Measurements from ENCODE around the gene DAB1.

The DAB1 gene

DNA sequence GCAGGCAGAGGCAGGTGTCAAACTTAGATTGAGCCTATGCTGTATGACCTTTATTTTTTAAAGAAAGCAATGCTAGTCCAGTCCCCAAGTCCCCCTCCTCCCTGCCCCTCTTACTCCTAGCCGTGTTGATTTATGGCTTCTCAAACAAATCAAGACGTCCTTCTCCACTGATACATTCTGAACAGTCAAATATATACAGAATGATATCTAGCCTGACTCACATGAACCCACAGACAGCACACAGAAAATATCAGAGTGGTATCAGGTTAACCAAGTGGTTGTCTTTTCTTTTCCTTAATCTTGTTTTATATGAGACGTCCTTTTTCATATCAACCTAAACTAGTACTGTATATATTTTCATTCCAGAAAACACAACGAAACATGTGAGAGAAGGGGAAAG lies 13.4 kb downstream of the DAB1 start:
- no peak for DNase-seq

DNA sequence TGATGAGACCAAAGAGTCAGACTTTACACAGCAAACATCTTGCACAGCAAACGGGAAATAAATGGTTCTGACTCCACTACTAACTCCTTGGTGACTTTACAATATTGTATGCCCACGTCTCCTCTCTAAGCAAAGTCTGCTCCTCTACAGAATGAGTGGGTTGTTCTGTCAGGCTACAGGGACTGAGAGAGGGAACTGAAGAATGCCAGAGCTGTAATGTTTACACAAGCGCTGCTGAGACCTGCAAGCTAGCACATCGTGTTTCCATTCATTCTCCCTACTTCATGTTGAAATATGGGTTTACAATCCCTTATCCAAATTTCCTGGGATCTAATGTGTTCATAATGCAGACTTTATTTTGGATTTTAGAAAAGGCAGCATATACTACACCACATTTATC lies 15.9 kb downstream of the DAB1 start:
- DNase-seq: no peak

DNA sequence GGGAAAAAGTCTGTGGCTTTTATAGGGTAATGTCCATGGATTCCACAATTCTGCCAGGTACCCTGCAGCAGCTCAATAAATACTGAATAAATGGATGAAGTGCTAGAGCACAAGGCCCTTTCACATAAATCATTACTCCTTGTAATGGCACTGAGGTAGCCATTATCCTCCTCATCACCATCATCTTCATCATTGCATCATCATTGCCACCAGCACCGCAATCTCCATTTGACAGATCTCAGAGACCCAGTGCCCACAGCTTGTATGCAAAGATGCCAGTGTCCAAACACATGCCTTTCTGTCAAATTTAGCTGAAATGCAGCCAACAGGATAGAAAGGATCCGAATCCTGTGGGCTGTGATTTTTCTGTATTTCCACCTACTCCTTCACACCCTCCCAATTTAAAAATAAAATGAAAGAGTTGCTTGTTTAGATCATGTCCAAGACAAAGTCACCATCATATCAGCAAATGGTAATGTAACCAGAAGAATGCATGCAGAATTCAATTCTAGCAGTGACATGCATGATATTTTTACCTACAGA lies 17.4 kb downstream of the DAB1 start:
- DNase-seq: no peak

DNA sequence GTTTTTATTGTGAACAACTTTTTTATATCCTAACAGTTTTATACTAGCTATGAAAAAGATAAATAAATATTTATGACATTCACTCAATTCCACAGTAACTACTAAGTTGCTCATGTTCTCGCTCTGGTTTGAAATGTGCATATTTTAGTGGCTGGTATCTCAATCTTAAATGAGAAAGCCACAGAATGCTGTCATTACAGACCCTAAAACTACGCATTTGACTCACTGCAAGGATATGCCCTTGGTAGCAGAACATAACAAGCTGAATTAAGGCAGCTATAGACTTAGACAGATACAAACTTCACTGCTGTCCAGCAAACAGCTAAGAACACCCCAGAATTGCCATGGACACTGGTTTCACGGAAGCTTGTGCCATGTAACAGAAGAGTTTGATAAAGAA lies 19.0 kb downstream of the DAB1 start:
- no peak for DNase-seq

DNA sequence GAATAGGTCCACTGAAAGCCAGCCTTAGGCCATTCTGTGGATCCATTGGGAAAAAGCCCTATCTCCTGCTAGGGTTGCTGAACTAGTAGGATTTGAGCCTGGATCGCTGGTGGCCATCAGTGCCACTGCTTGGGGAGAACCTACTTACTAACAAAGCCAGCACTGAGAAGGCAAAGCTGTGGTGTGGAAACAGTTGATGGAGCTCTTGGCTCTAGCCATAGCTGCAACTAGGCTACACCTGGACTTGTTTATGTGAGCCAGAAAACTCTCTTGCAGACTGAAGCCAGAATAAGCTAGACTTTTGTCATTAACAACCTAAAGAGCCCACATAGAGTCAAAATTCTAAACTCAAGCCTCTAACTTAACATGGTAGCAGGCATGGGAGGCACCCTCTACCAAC lies 20.7 kb downstream of the DAB1 start:
- no peak for DNase-seq

DNA sequence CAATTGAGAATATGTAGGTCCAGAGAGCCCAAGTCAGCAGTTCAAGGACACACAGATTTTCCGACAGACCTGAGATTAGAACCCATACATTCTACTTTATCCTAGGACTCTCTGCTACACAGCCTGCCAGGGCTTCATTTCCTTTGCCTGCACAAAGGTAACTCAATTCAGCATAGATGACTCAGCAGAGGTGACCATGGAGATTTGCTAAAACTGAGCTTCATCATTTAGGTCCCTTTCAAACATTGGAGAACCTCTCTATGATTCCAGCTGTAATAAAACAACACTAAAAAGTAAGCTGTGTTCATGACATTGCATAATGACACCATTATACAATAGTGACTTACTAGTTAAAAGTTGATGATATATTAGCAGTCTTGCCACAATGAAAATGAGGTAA lies 22.2 kb downstream of the DAB1 start:
- DNase-seq: no peak

DNA sequence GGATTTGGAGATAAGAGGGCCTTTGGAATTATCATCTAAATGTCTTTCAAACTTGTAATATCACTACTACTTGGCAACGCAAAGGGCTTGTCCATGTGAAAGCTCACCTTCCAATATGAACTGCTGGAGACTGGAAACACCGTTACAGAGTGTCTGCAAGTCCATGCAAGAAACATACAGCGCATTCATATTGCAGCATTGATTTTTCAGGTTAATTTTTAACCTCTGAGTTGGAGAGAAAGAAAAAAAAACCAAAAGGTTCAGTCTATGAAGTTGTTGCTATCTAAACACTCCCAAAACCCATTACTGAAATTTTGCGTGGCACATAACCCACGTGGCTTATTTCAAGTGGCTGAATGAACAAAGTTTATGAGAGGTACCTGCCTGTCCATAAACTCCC lies 23.8 kb downstream of the DAB1 start:
- DNase-seq: no peak

DNA sequence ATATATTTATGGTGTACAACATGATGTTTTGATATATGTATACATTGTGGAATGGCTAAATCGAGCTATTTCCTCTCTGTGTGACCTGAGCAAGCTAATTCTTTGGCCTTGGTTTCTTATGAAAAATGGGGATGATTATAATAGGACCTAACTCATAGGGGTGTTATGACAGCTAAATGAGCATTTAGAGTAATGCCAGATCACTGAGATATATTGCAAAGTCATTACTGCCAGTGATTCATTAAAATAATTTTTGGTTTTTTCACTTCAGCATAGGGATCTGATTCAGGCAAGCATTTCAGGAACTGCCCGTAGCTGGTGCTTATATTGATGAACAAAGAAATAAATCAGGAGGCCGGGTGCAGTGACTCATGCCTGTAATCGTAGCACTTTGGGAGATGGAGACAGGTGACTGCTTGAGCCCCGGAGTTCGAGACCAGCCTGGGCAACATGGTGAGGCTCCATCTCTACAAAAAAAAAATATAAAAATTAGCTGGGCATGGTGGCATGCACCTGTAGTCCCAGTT lies 30.7 kb downstream of the DAB1 start:
- DNase-seq: no peak

DNA sequence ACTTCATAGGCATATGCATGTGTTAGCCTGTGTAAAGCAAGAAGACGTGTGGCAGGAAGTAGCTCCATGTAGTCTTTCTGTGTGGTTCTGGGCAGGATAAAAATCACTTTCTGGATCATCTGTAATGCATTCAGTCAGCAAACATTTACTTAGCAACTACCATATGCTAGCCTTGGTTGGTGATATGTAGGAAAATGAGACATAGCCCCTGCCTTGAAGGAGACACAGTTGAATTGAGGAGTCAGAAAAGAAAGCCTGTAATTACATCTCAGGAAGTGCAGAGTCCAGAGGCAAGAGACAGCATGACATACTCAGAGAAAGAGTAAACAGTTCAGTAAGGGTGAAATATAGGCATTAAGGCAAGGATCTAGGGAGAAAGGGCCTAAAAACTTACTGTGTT lies 38.5 kb downstream of the DAB1 start:
- no peak for DNase-seq

DNA sequence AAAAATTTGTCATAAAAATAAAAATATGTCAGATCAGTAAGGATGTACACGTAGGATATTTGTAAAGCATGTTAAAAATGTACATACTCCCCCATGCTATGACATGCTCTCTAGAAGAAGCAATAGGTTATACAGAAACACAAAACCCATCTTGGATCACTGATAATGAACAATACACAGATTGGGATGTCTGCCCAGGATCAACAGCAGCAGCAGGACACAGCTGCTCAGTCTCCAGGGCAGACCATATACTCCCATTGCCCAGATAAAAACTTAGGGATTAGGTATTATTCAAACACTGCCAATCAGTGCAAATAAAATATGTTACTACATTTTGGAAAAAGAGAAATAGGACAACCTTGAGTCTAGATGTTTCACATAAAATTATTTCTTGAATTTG lies 39.0 kb downstream of the DAB1 start:
- DNase-seq: no peak

DNA sequence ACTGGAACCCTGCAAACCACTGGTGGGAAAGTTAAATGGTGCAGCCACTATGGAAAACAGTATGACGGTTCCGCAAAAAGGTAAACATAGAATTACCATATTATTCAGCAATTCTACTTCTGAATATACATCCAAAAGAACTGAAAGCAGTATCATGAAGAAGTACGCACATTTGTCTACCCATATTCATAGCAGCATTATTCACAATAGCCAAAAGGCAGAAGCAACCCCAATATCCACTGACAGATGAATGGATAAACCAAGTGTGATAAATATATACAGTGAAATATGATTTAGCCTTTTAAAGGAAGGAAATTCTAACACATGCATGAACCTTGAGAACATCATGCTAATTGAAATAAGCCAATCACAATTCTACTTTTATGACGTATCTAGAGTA lies 39.6 kb downstream of the DAB1 start:
- no peak for DNase-seq

DNA sequence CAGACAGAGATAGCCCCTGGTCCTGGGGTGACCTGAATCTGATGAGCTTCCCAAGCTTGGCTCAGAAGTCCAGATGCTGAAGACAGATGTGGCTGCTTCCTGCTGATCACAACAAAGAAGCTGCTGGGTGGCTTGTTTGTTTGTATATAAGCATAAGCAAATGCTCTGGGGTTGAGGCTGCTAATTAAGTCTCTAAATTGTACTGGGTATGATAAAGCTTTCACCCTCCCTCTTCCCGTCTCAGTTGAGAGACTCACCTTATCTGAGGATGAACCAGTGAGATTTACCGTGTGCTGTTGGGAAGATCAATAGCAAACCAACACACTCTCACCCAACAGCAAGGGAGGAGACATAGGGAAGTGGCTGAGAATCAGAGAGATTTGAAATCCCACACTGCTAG lies 42.0 kb downstream of the DAB1 start:
- DNase-seq: no peak

DNA sequence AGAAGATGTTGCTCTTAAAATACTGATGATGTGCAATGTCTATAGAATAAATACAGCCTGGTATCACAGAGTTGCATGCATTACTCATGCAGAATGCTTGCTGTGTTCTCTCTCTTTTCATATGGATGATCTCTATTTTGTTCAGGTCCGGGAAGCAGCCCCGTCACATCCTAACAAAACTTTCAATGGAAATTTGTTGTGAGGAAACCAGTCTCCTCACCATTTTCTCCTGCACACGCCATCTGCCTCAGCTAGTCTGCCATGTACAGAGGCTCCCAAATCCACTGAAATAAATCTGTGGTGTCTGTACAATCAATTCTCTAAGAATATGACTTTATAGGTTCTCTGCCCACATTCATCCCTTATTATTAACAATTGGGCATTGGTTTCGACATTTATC lies 42.4 kb downstream of the DAB1 start:
- DNase-seq: no peak

DNA sequence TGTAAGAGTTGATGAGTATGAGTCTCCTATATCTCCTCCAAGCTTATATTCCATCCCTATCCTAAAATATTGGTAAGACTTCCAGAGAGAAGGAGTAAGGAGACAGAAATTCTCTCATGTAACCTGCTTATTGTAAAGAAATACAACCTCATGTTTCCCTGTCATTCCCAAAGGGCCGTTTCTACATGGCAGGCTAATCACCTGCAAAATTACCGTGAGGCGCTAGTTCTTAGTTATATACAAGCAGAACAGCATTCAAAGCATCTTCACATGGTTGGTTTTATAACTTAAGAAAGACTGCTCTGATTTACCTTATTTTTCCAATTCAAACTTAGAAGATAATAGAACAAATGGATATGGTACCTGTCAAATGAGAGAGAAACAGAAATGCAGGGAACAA lies 42.9 kb downstream of the DAB1 start:
- DNase-seq: no peak

DNA sequence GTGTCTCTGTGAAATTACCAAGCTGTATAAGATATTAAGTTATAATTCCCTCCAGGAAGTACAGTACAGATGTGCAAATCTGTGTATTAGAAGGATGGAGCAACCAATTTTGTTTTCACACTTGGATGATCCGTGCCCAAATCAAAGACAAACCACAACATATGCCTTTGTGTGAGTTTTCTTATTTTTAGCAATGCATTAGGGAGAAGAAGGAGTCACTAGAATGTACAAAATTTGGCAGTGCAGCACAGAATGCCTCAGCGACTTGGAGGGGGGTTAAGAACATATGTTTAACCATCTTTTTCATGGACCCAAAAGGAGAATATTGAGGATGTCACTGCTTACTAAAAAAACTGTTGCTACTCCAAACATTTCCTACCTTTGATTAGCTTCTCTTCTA lies 45.3 kb downstream of the DAB1 start:
- DNase-seq: no peak

DNA sequence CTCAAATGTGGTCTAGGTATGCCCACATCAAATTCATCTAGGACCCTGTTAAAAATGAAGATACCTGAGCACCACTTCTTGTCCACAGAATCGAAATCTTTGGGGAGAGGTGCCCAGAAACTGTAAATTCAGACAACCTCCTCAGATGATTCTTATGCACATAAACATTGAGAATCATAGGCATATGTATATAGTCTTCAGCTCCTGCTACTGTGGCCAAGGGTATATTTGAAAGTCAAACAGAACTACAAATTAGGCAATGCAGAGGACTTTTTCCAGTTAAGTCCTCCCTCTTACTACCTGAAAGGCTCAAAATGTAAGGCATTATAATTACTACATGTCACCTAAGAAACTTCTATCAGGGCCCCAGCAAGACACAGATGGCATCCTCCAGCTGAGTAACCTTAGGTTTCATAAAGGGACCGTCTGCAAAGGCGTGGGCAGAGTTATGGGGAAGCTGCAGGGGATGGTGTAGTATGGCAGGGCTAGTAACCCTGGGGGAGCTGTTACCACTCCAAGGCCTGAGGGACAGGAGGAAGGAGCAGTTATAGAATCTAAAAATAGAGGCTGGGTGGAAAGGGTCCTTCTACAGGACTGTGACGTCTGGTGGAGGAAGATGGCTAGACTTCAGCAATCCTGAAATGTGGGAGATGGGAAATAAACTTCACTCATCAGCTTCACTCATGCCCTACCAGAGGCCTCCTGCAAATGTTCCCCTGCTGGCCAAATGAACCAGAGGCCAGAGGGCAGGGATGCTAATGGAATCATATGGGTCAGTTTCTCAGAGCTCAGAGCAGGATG lies 46.3 kb downstream of the DAB1 start:
- no peak for DNase-seq

DNA sequence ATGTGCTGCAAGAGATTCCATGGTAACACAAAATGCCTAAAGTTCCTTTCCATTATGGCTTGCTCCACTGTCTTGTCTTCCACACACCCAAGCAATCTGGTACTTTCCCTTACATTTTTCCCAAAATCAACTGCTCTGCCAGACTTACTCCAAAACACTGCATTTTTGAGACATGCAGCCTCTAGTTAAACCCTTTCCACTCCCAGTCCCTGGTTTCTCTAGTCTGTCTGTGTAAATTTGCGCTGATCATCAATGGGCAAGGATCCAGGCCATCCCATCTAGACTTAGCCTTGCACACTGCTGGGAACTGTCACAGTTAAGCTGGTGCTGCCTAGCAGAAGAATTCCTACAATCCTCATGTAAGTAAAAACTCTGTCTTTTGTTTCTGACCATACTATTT lies 47.8 kb downstream of the DAB1 start:
- no peak for DNase-seq

DNA sequence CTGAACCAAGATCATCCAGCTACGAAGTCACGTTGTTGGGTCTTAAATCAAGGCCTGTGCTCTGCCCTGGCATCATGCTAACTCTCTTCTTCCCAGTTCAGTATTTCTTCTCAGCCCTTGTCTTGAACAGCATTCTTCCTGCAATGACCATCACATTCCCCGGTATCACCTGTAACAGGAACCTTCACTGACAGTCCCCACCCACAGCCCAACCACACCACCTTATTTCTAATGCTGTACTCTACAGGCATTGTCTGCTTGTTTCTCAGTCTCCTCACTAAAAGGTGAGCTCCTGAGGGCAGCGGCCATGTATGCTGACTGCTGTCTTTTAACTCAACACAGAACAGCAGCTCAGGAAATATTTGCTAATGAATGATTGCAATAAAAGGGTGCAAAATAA lies 54.0 kb downstream of the DAB1 start:
- no peak for DNase-seq

DNA sequence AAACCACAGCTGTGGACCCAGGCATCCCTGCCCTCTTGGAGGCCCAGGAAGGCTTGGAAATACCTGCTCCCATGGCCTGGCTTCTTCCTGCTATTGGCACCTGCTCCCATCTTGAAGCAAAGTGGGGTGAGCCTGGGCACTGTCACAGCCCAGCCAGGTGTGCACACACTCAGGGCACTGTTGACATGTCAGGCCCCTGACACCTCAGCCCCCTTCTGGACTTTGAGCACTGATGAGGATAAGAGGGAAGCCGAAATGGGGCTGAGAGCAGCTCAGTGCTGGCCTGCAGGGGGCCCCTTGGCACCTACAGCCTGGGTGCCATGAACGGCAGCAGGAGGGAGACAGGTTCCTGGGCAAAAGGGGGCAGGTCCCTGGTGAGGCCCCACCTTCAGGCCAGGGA lies 55.9 kb downstream of the DAB1 start:
- DNase-seq: no peak

DNA sequence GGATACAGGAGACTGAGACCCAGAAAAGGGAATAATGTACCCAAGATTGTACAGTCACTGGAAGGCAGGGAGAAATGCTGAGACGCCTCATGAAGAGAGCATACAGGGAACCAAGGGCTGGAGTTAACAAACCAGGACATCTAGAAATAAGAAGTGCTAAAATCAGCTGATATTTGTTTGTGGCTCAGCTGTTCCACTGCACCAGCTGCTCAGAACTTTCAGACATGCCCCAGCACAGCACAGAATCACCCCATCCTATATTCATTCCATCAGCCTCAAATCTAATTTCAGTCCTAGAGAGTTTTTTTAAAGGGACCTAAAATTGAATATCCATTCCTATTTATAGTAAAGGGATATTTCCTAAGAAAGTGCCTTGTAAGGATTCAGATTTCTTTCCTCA lies 60.2 kb downstream of the DAB1 start:
- DNase-seq: no peak

DNA sequence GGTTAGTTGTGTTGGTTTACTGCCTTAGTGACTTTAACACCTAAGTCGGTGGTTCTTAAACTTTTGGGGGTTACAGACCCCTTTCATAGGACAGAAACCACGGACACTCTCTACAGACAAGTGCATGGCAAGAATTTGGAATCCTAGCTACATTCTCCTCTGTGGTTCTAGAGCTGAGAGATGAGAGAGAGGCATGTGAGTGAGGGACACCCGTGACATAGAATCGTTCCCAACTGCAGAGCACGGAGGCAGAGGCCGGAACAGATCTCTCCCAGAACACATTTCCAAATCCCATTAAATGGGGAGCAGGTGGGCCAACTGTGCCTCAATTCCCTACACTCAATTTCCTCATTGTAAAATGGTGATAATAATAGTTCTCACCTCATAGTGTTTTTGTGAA lies 60.7 kb downstream of the DAB1 start:
- no peak for DNase-seq

DNA sequence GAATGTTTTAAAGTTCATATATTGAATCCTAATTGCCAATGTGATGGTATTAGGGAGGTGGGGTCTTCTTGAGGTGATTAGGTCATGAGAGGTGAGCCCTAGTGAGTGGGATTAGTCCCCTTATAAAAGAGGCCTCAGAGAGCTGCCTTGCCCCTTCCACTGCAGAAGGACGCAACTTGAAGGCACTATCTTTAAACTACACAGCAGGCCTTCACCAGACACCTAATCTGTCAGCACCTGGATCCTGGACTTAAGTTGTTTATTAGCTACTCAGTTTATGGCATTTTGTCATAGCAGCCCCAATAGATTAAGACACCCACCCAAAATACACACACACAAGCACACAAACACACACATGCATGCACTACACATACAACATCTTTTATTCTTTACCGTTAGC lies 61.4 kb downstream of the DAB1 start:
- no peak for DNase-seq

DNA sequence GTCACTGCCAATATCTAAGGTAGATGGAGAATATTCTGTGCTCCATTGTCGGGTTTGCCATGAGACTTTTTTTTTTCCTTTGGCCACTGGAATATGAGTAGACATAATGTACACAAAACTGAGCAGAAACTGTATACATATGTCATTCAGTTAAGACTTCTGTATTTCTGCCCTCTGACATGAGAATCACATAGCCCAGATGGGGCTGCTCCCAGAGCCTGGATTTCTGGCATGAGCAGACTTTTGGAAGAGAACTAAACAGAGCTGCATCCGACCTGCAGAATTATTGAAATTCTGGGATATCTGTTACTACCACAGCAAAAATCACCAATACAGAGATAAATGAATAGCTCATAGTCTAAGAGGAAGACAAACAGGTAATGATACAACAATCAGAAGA lies 62.3 kb downstream of the DAB1 start:
- no peak for DNase-seq

DNA sequence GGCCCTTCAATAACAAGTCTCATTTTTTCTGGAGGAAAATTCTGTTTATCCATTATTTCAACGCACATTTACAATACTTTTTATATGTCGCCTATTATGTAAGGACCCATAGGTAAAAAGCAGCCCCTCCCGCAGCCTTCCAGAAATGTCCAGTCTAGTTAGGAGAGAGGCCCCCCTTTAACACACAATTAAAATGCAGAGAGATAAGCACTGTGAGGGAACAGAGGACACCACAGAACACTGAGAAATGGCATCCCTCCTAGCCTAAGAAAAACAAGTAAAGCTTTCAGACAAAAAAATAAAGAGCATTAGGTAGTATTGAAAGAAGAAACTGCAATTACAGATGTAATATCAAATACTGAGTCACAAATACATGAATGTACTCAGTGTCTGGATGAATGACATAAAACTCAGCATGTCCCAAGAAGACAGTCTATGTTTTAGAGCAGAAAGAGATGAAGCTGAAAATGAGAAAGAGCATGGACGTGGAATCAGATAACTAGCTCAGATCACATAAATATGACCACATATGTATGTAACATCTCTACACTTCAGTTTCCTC lies 62.9 kb downstream of the DAB1 start:
- no peak for DNase-seq

DNA sequence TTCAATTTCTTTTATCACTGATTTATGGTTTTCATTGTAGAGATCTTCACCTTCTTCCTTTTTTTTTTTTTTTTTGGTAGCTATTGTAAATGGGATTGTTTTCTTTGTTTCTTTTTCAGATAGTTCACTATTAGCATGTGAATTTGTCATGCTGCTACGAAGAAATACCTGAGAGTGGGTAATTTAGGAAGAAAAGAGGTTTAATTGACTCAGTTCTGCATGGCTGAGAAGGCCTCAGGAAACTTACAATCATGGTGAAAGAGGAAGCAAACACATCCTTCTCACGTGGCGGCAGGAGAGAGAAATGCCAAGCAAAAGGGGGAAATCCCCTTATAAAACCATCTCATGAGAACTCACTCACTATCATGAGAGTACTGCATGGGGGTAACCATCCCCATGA lies 66.4 kb downstream of the DAB1 start:
- DNase-seq: no peak
